MG63 (cell line): ENCODE measurements around the gene AGMAT. TPM values are rescaled to one million over a fixed set of nuclear protein-coding genes. Genes with fewer than 3 reads are reported as not detected.

Experiments used
- DNase-seq: peaks from one replicate; pipeline ENCODE4 v3.0.0-alpha.2; 2020
- H3K27me3 ChIP-seq: fragments of 250-450 bp; sonication (Bioruptor Pico); 2 replicates; pipeline ENCODE4 v1.5.1; 2020; ENCODE audit warnings: mild to moderate bottlenecking, moderate library complexity
- H3K36me3 ChIP-seq: fragments of 250-450 bp; sonication (Bioruptor Pico); 2 replicates; pipeline ENCODE4 v1.5.1; 2020; ENCODE audit warnings: mild to moderate bottlenecking, moderate library complexity
- H3K4me3 ChIP-seq: fragments of 250-450 bp; sonication (Bioruptor Pico); 2 replicates; pipeline ENCODE4 v1.5.1; 2020; ENCODE audit warnings: mild to moderate bottlenecking, moderate library complexity
- H3K9me3 ChIP-seq: fragments of 250-450 bp; sonication (Bioruptor Pico); 2 replicates; pipeline ENCODE4 v1.5.1; 2020; ENCODE audit warnings: mild to moderate bottlenecking, moderate library complexity
- total RNA-seq: library from RNA; depleted of rRNA; stranded (reverse); fragments of >200 nt; shearing (Covaris generic); gene quantifications from 2 replicates; pipeline ENCODE4 v1.2.3, GENCODE V29; 2014; ENCODE audit warnings: low replicate concordance; rRNA removed

AGMAT gene
- total RNA-seq: 0.84 and 1.1 TPM in 2 replicates

- peak within 1 kb of the TSS; percentile 40 for H3K4me3 ChIP-seq
- H3K9me3 ChIP-seq: no peaks in the 10 kb centered on the region
- DNase-seq: peak; percentile 64
- no peaks in the 10 kb centered on the region for H3K27me3 ChIP-seq
- no peaks in the 10 kb centered on the region for H3K36me3 ChIP-seq
These were observed at the start of gene AGMAT for GRCh38 chr1:15584489-15585363. Gene AGMAT (minus strand): TSS chr1:15585051. CDS start chr1:15584967, 84 bp downstream.

GRCh38 chr1:15633756-15634420, 49.0 kb upstream of the AGMAT start:
- no peak overlapping the region for H3K4me3 ChIP-seq
- no peaks in the 10 kb centered on the region for H3K9me3 ChIP-seq
- H3K27me3 ChIP-seq: no peaks in the 10 kb centered on the region
- no peak for DNase-seq
- peaks cover 64% of the 10 kb centered on the region for H3K36me3 ChIP-seq

- Histone ChIP-seq H3K9me3 (no peaks in the 10 kb centered on the region), H3K4me3 (no peak overlapping the region), H3K27me3 (no peaks in the 10 kb centered on the region), H3K36me3 (peaks cover 55% of the 10 kb centered on the region)
- no peak for DNase-seq
These were observed 43.2 kb upstream of the AGMAT start for GRCh38 chr1:15628003-15628402.

- DNase-seq: no peak
- Histone ChIP-seq H3K27me3 (no peaks in the 10 kb centered on the region), H3K9me3 (no peaks in the 10 kb centered on the region), H3K4me3 (no peak overlapping the region), H3K36me3 (peaks cover 54% of the 10 kb centered on the region)
These were observed 42.6 kb upstream of the AGMAT start for GRCh38 chr1:15627343-15627988.

GRCh38 chr1:15626269-15626950, 41.6 kb upstream of the AGMAT start:
- no peak for DNase-seq
- Histone ChIP-seq H3K36me3 (peaks cover 46% of the 10 kb centered on the region), H3K9me3 (no peaks in the 10 kb centered on the region), H3K27me3 (no peaks in the 10 kb centered on the region), H3K4me3 (no peak overlapping the region)

GRCh38 chr1:15625056-15625917, 40.4 kb upstream of the AGMAT start:
- no peak for DNase-seq
- Histone ChIP-seq H3K4me3 (no peak overlapping the region), H3K36me3 (peaks cover 37% of the 10 kb centered on the region), H3K9me3 (no peaks in the 10 kb centered on the region), H3K27me3 (no peaks in the 10 kb centered on the region)

GRCh38 chr1:15624133-15624714, 39.4 kb upstream of the AGMAT start:
- no peak for DNase-seq
- Histone ChIP-seq H3K27me3 (no peaks in the 10 kb centered on the region), H3K4me3 (no peak overlapping the region)

GRCh38 chr1:15623435-15623834, 38.6 kb upstream of the AGMAT start:
- Histone ChIP-seq H3K9me3 (no peaks in the 10 kb centered on the region), H3K4me3 (no peak overlapping the region), H3K27me3 (no peaks in the 10 kb centered on the region), H3K36me3 (peaks cover 29% of the 10 kb centered on the region)
- no peak for DNase-seq

More at GRCh38 chr1:15624133-15624714, 39.4 kb upstream of the AGMAT start:
- Histone ChIP-seq H3K9me3 (no peaks in the 10 kb centered on the region), H3K36me3 (peaks cover 35% of the 10 kb centered on the region)

- Histone ChIP-seq H3K9me3 (no peaks in the 10 kb centered on the region), H3K36me3 (peaks cover 24% of the 10 kb centered on the region), H3K4me3 (no peak overlapping the region), H3K27me3 (no peaks in the 10 kb centered on the region)
- no peak for DNase-seq
These were observed 38.0 kb upstream of the AGMAT start for GRCh38 chr1:15622712-15623373.

- no peak for DNase-seq
- no peak overlapping the region for H3K4me3 ChIP-seq
- no peaks in the 10 kb centered on the region for H3K27me3 ChIP-seq
- peaks cover 19% of the 10 kb centered on the region for H3K36me3 ChIP-seq
- H3K9me3 ChIP-seq: no peaks in the 10 kb centered on the region
These were observed 37.1 kb upstream of the AGMAT start for GRCh38 chr1:15621975-15622374.

GRCh38 chr1:15620902-15621682, 36.2 kb upstream of the AGMAT start:
- Histone ChIP-seq H3K4me3 (no peak overlapping the region), H3K36me3 (peaks cover 10% of the 10 kb centered on the region), H3K27me3 (no peaks in the 10 kb centered on the region), H3K9me3 (no peaks in the 10 kb centered on the region)
- DNase-seq: no peak

GRCh38 chr1:15620155-15620545, 35.3 kb upstream of the AGMAT start:
- H3K27me3 ChIP-seq: no peaks in the 10 kb centered on the region
- no peak overlapping the region; the same call in 1 of the 2 replicates for H3K4me3 ChIP-seq
- DNase-seq: no peak
- H3K36me3 ChIP-seq: peaks cover 5% of the 10 kb centered on the region
- H3K9me3 ChIP-seq: no peaks in the 10 kb centered on the region

GRCh38 chr1:15618655-15619525, 34.0 kb upstream of the AGMAT start:
- Histone ChIP-seq H3K9me3 (no peaks in the 10 kb centered on the region), H3K27me3 (no peaks in the 10 kb centered on the region), H3K4me3 (peak overlapping the region; percentile 98), H3K36me3 (peaks cover 5% of the 10 kb centered on the region)
- no peak for DNase-seq
